Measurements from ENCODE around the gene COL18A1.

COL18A1 gene

DNA sequence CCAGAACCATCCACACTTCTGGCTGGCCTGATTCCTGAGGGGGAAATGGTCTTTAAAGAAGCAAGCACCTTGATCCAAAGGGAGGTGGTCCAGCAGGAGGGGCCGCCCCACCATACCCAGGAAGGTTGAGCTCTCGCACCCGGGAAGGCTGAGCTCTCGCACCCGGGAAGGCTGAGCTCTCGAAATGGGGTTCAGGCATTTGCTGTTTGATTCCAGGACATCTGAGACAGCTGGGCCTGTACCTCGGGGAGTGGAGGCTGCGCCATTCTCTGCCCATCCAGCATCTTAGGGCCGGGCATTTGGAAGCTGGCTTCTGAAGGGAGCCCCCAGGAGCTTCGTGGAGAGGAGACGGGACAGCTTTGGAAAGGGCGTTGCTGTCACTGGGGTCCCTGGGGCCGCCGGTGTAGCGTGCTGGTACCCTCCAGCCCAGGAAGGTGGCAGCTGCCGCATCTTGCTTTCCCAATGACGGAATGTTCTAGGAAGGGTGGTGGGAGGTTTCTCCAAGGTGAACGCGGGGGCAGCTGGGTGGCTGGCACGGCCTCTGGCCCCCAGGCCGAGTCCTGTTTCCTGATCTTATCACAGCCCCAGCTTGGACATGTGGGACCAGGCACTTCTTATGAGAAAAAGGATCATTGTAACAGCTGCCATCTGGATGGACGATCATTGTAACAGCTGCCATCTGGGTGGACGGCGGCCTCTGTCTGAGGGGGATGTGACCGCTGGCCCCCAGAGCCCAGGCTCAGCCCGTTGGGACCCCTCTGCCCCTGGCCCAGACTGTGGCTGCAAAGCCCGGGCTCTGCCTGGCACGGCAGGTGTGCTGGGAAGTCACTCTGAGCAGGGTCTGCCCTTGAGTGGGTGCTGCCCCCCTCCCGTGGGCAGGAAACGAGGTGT is 61.6 kb downstream of the COL18A1 start:
- TF ChIP-seq, protein P1, sequence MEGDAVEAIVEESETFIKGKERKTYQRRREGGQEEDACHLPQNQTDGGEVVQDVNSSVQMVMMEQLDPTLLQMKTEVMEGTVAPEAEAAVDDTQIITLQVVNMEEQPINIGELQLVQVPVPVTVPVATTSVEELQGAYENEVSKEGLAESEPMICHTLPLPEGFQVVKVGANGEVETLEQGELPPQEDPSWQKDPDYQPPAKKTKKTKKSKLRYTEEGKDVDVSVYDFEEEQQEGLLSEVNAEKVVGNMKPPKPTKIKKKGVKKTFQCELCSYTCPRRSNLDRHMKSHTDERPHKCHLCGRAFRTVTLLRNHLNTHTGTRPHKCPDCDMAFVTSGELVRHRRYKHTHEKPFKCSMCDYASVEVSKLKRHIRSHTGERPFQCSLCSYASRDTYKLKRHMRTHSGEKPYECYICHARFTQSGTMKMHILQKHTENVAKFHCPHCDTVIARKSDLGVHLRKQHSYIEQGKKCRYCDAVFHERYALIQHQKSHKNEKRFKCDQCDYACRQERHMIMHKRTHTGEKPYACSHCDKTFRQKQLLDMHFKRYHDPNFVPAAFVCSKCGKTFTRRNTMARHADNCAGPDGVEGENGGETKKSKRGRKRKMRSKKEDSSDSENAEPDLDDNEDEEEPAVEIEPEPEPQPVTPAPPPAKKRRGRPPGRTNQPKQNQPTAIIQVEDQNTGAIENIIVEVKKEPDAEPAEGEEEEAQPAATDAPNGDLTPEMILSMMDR (IDR thresholded peaks at IDR 0.05; ENCODE audit: insufficient read depth, low read length, missing control alignments): no peak
- H3K4me3 ChIP-seq (ENCODE audit: low read depth, low read length): no peak overlapping the region
- ChIA-PET CTCF (interaction anchor here (1.0 to 1.4 kb wide), 3 partner anchors 11 to 330 kb away, joined by 3 to 7 read pairs (median 4); no protein-coding TSS in a partner anchor), POLR2A (no interaction called here)
- no peak for DNase-seq (ENCODE audit: low read depth, low spot score)

DNA sequence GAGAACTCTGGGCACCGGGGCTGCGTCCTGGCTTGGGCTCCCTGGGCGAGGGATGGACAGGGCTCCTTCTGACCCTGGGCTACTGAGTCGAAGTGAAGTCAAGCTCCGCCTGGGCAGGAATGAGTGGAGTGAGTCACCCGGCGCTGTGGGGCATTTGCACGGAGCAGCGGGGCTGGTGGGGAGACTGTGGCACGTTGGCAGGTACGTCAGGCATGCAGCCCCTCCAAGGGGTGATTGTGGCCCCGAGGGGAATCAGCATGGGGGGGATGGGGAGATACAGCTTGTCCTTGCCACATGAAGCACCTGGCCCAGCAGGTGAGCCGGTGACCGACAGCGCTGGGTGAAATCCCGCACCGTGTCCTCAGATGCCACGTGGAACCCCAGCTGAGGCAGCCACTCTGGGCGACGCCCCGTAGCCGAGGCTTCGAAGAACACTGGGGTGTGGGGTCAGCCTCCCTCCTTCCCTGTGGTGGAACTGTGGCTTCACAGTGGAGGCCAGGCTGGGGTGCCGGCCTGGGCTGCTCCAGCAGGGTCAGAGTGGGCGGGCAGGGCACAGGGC is 62.3 kb downstream of the COL18A1 start:
- TF ChIP-seq, protein P1 (IDR thresholded peaks at IDR 0.05; ENCODE audit: insufficient read depth, low read length, missing control alignments): no peak
- ChIA-PET CTCF (interaction anchor here (1.0 to 1.4 kb wide), 3 partner anchors 9 to 27 kb away, joined by 3 to 7 read pairs (median 3); no protein-coding TSS in a partner anchor), POLR2A (no interaction called here)
- H3K4me3 ChIP-seq (ENCODE audit: low read depth, low read length): no peak overlapping the region
- DNase-seq (ENCODE audit: low read depth, low spot score): no peak

DNA sequence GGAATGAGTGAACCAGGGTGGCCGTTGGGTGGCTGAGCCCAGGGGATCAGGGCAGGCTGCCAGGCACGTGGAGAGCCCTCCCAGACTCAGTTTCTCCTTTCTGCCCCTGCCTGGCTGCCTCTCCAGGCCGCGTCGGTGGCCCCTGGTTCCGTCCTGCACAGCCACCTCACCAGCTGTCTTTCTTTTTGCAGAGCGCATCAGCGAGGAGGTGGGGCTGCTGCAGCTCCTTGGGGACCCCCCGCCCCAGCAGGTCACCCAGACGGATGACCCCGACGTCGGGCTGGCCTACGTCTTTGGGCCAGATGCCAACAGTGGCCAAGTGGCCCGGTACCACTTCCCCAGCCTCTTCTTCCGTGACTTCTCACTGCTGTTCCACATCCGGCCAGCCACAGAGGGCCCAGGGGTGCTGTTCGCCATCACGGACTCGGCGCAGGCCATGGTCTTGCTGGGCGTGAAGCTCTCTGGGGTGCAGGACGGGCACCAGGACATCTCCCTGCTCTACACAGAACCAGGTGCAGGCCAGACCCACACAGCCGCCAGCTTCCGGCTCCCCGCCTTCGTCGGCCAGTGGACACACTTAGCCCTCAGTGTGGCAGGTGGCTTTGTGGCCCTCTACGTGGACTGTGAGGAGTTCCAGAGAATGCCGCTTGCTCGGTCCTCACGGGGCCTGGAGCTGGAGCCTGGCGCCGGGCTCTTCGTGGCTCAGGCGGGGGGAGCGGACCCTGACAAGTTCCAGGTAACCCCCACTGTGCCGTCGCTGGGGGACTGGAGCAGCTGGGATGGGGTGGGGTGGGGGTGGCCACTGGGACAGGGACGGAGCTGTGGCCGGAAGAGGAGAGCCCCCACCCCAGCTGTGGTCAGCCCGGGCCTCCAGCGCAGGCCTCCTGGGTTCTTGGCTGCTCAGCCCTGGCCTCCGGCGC is 63.3 kb downstream of the COL18A1 start:
- ChIA-PET POLR2A (interaction anchor here (0.7 kb wide), 1 partner anchor 14 kb away, joined by 3 read pairs; no protein-coding TSS in a partner anchor), CTCF (interaction anchor here (1.0 to 1.7 kb wide), 3 partner anchors 8 to 176 kb away, joined by 3 to 5 read pairs (median 4); no protein-coding TSS in a partner anchor)
- TF ChIP-seq, protein P1 (IDR thresholded peaks at IDR 0.05; ENCODE audit: insufficient read depth, low read length, missing control alignments): no peak
- DNase-seq (ENCODE audit: low read depth, low spot score): no peak
- no peak overlapping the region for H3K4me3 ChIP-seq (ENCODE audit: low read depth, low read length)

GRCh38 chr21:45468971-45469272 is 64.0 kb downstream of the COL18A1 start:
- no peak overlapping the region for H3K4me3 ChIP-seq (ENCODE audit: low read depth, low read length)
- CTCF ChIA-PET: interaction anchor here (1.5 to 3.0 kb wide), 3 partner anchors 8 to 176 kb away, joined by 4 to 12 read pairs (median 5); no protein-coding TSS in a partner anchor
- POLR2A ChIA-PET: no interaction called here
- no peak for DNase-seq (ENCODE audit: low read depth, low spot score)
- TF ChIP-seq, protein P1 (IDR thresholded peaks at IDR 0.05; ENCODE audit: insufficient read depth, low read length, missing control alignments): no peak

- no peak overlapping the region for H3K4me3 ChIP-seq (ENCODE audit: low read depth, low read length)
- POLR2A ChIA-PET: no interaction called here
- CTCF ChIA-PET: interaction anchor here (1.5 to 3.0 kb wide), 3 partner anchors 8 to 177 kb away, joined by 4 to 12 read pairs (median 5); no protein-coding TSS in a partner anchor
- TF ChIP-seq, protein P1 (IDR thresholded peaks at IDR 0.05; ENCODE audit: insufficient read depth, low read length, missing control alignments): no peak
- DNase-seq (ENCODE audit: low read depth, low spot score): no peak
Measured at GRCh38 chr21:45469273-45470086, 64.5 kb downstream of the COL18A1 start.

All from AG04449 (cell line).